ENCODE measurements around the gene ANKMY1. TPM values are rescaled to one million over a fixed set of nuclear protein-coding genes. Genes with fewer than 3 reads are reported as not detected.

Gene ANKMY1
- total and polyA plus RNA-seq, 2 of the 8 experiments (the other 6 are each of a cell fraction or from before 2014, with no cell fraction given), result 4.5 to 4.8 TPM

- FAIRE-seq (no peak), DNase-seq (ENCODE audit: low read depth in 1 of 2, low spot score in 2 of 2) (no peak)
- CTCF ChIA-PET (ENCODE audit: partially characterized antibody), result interaction anchor here (1.2 to 5.1 kb wide), 6 partner anchors 9 to 30 kb away, joined by 3 to 37 read pairs (median 8); partner anchors contain the start of gene ANKMY1
These were observed 29.4 kb upstream of the ANKMY1 start for GRCh38 chr2:240586919-240587800.

More at GRCh38 chr2:240586919-240587800, 29.4 kb upstream of the ANKMY1 start:
- H3K18ac ChIP-seq (ENCODE audit: extremely low read depth, low read length), result no peak overlapping the region; the same call in 1 of the 2 replicates
- H2BK5ac ChIP-seq (ENCODE audit: low read depth, low read length), result no peak overlapping the region
- H3K23ac ChIP-seq (ENCODE audit: insufficient read length), result no peak overlapping the region
- no peak overlapping the region for H4K5ac ChIP-seq (ENCODE audit: insufficient read length, low read depth, low read length)
- no peaks in the 10 kb centered on the region for H3K27me3 ChIP-seq (replicated peaks in 1 of 4; ENCODE audit: control insufficient read depth in 3 of 4, extremely low read depth in 1 of 4, insufficient read depth in 3 of 4, low read length in 3 of 4)
- H4K91ac ChIP-seq (replicated peaks; ENCODE audit: insufficient read length, low read length), result no peak overlapping the region
- H2BK120ac ChIP-seq (replicated peaks; ENCODE audit: low read depth, low read length), result no peak overlapping the region
- peaks cover 4 to 49% of the 10 kb centered on the region in 2 experiments; a peak in 3 of 4 replicates for H3K79me2 ChIP-seq (ENCODE audit: control insufficient read depth in 1 of 2, insufficient read depth in 2 of 2, low read length in 2 of 2)
- peak; percentile 70 for TF ChIP-seq KDM4A (IDR thresholded peaks at IDR 0.05; ENCODE audit: low read depth, low read length, severe bottlenecking)
- TF ChIP-seq RNF2 (IDR thresholded peaks at IDR 0.05; ENCODE audit: borderline replicate concordance, low read depth, low read length, missing control alignments, poor library complexity, severe bottlenecking), result no peak
- TF ChIP-seq SAP30 (IDR thresholded peaks at IDR 0.05; ENCODE audit: insufficient read depth, insufficient replicate concordance, low read length), result peak; percentile 35
- peak; percentile 11 for TF ChIP-seq TAF7 (optimal IDR thresholded peaks at IDR 0.05; ENCODE audit: borderline replicate concordance, low read depth, low read length)
- no peak for TF ChIP-seq EP300 (IDR thresholded peaks at IDR 0.05; ENCODE audit: borderline replicate concordance in 1 of 2, low read depth in 2 of 2, low read length in 2 of 2)
- H4K8ac ChIP-seq (ENCODE audit: extremely low read depth, insufficient read depth, low read length), result peak overlapping the region; percentile 48; the same call in 1 of the 2 replicates
- peaks cover 5 to 33% of the 10 kb centered on the region in 2 experiments for H4K20me1 ChIP-seq (replicated peaks in 1 of 2; ENCODE audit: control insufficient read depth in 1 of 2, insufficient read depth in 2 of 2, low read length in 2 of 2)
- peaks cover 12% of the 10 kb centered on the region; the same call in 1 of the 2 replicates for H3K23me2 ChIP-seq (ENCODE audit: low read depth, low read length)
- no peak overlapping the region for H3K4ac ChIP-seq (replicated peaks; ENCODE audit: insufficient read length, low read depth, low read length)
- no peak overlapping the region for H3K27ac ChIP-seq (ENCODE audit: low read depth, low read length)
- H3K9ac ChIP-seq (replicated peaks in 1 of 4; ENCODE audit: extremely low read depth in 1 of 4, low read depth in 3 of 4, low read length in 3 of 4), result peak overlapping the region; percentile 34 to 75 (median 42); a peak in 5 of 7 replicates
- WGBS, 2 experiments (ENCODE audit: extremely low coverage in 1 of 2, insufficient coverage in 1 of 2, insufficient read length in 1 of 2, insufficient replicate concordance in 2 of 2, low coverage in 1 of 2, low lambda C conversion rate in 2 of 2, missing lambda C conversion rate in 1 of 2), result 5% methylated on average over 59 of the region's 62 CpGs; no CpG with 5 or more reads in 1 of the 2 experiments
- H2AK5ac ChIP-seq (ENCODE audit: low read depth, low read length), result peak overlapping the region; percentile 76; the same call in 1 of the 2 replicates
- H2AFZ ChIP-seq (ENCODE audit: low read length), result no peak overlapping the region
- peaks cover 20% of the 10 kb centered on the region for H3K79me1 ChIP-seq (ENCODE audit: low read depth, low read length)
- H3K9me3 ChIP-seq (ENCODE audit: insufficient read depth in 2 of 2, low read depth in 1 of 2, low read length in 1 of 2), result no peaks in the 10 kb centered on the region
- H2BK15ac ChIP-seq (ENCODE audit: low read length), result no peak overlapping the region
- H3K36me3 ChIP-seq (ENCODE audit: control insufficient read depth in 2 of 4, insufficient read depth in 4 of 4, low read length in 3 of 4), result peaks cover 0 to 8% (median 5%) of the 10 kb centered on the region in 4 experiments; a peak in 4 of 8 replicates
- POLR2A ChIA-PET (ENCODE audit: partially characterized antibody), result interaction anchor here (0.9 to 3.2 kb wide), 10 partner anchors 7 to 144 kb away, joined by 3 to 21 read pairs (median 5); partner anchors contain the start of gene RNPEPL1
- peaks cover 0 to 14% (median 11%) of the 10 kb centered on the region in 4 experiments; a peak in 6 of 7 replicates for H3K4me1 ChIP-seq (replicated peaks in 1 of 4; ENCODE audit: control insufficient read depth in 3 of 4, insufficient read depth in 4 of 4, low read length in 3 of 4)
- no peak overlapping the region for H3K56ac ChIP-seq (replicated peaks; ENCODE audit: insufficient read length, low read depth, low read length)
- no peak overlapping the region for H3K14ac ChIP-seq (ENCODE audit: insufficient read length)
- H2BK12ac ChIP-seq (ENCODE audit: low read depth, low read length), result no peak overlapping the region
- peak overlapping the region; percentile 94 to 97 (median 95) for H3K4me3 ChIP-seq (ENCODE audit: extremely low read depth in 1 of 4, insufficient read depth in 2 of 4, low read depth in 3 of 4, low read length in 4 of 4)
- peak overlapping the region; percentile 77 to 95 for H3K4me2 ChIP-seq (ENCODE audit: insufficient read depth in 1 of 2, low read depth in 2 of 2, low read length in 2 of 2)
- no peak overlapping the region for H2BK20ac ChIP-seq (ENCODE audit: low read length)
